ENCODE results near the gene IFNL4. TPM values are rescaled to one million over a fixed set of nuclear protein-coding genes. Genes with fewer than 3 reads are reported as not detected.

The IFNL4 gene
- total RNA-seq, result not detected in 2 replicates

GRCh38 chr19:39248806-39249205 lies at the start of gene IFNL4:
TSS of gene IFNL4 (minus strand) at chr19:39248856.

GRCh38 chr19:39296055-39296645 lies 47.5 kb upstream of the IFNL4 start, which contains the start of gene IFNL1:
TSS of gene IFNL1 (plus strand) at chr19:39296407. CDS start at chr19:39296422, 15 bp downstream.

GRCh38 chr19:39268085-39268484 lies 19.4 kb upstream of the IFNL4 start, which contains the start of gene IFNL2:
TSS of gene IFNL2 (plus strand) at chr19:39268396. CDS start at chr19:39268569, 173 bp downstream.

GRCh38 chr19:39244410-39245100 lies 4.1 kb downstream of the IFNL4 start, which contains the start of gene IFNL3:
TSS of gene IFNL3 (minus strand) at chr19:39245006. CDS start at chr19:39244967, 39 bp downstream.

GRCh38 chr19:39203372-39204341 lies 45.0 kb downstream of the IFNL4 start, which contains the start of gene SYCN:
TSS of gene SYCN (minus strand) at chr19:39204263. CDS start at chr19:39204254, 9 bp downstream.

GRCh38 chr19:39196860-39197562 lies 51.6 kb downstream of the IFNL4 start, which contains the start of gene NCCRP1:
TSS of gene NCCRP1 (plus strand) at chr19:39196964. CDS start at chr19:39196983, 19 bp downstream.

Other genes starting within 250 kb of the IFNL4 start
- gene FBXO27, start 216.3 kb downstream of the IFNL4 start, total RNA-seq, result 2.8 and 3.4 TPM in 2 replicates
- gene ACP7, start 164.5 kb downstream of the IFNL4 start, total RNA-seq, result 0.36 and 1.1 TPM in 2 replicates
- 8.1 and 14.9 TPM in 2 replicates for gene PAK4, start 123.1 kb downstream of the IFNL4 start, total RNA-seq
- gene NCCRP1, start 51.9 kb downstream of the IFNL4 start, total RNA-seq, result not detected in 2 replicates
- gene SYCN, start 44.6 kb downstream of the IFNL4 start, total RNA-seq, result not detected in 2 replicates
- not detected in 2 replicates for gene IFNL3, start 3.9 kb downstream of the IFNL4 start, total RNA-seq
- gene IFNL2, start 19.5 kb upstream of the IFNL4 start, total RNA-seq, result not detected in 2 replicates
- gene IFNL1, start 47.6 kb upstream of the IFNL4 start, total RNA-seq, result not detected in 2 replicates
- 0.24 and 0.32 TPM in 2 replicates for gene LRFN1, start 72.0 kb upstream of the IFNL4 start, total RNA-seq
- 3.7 and 8.4 TPM in 2 replicates for gene GMFG, start 87.2 kb upstream of the IFNL4 start, total RNA-seq
- 109 and 110 TPM in 2 replicates for gene SAMD4B, start 93.6 kb upstream of the IFNL4 start, total RNA-seq
- 32.9 and 35.5 TPM in 2 replicates for gene PAF1, start 142.2 kb upstream of the IFNL4 start, total RNA-seq
- gene MED29, start 142.5 kb upstream of the IFNL4 start, total RNA-seq, result 31.2 and 32.2 TPM in 2 replicates
- gene ZFP36, start 158.0 kb upstream of the IFNL4 start, total RNA-seq, result 18.9 and 19.0 TPM in 2 replicates
- gene PLEKHG2, start 163.8 kb upstream of the IFNL4 start, total RNA-seq, result 41.0 and 41.9 TPM in 2 replicates
- gene RPS16, start 187.1 kb upstream of the IFNL4 start, total RNA-seq, result 213 and 236 TPM in 2 replicates
- 87.7 and 93.9 TPM in 2 replicates for gene SUPT5H, start 196.7 kb upstream of the IFNL4 start, total RNA-seq
- 32.9 and 33.4 TPM in 2 replicates for gene TIMM50, start 232.0 kb upstream of the IFNL4 start, total RNA-seq

Data from hair follicle dermal papilla cell (primary cell).